ENCODE measurements around the gene GUCY1A1. TPM values are rescaled to one million over a fixed set of nuclear protein-coding genes. Genes with fewer than 3 reads are reported as not detected.

Gene GUCY1A1
- total RNA-seq, 1 donor from 2014 or later: 1.5 TPM

DNA sequence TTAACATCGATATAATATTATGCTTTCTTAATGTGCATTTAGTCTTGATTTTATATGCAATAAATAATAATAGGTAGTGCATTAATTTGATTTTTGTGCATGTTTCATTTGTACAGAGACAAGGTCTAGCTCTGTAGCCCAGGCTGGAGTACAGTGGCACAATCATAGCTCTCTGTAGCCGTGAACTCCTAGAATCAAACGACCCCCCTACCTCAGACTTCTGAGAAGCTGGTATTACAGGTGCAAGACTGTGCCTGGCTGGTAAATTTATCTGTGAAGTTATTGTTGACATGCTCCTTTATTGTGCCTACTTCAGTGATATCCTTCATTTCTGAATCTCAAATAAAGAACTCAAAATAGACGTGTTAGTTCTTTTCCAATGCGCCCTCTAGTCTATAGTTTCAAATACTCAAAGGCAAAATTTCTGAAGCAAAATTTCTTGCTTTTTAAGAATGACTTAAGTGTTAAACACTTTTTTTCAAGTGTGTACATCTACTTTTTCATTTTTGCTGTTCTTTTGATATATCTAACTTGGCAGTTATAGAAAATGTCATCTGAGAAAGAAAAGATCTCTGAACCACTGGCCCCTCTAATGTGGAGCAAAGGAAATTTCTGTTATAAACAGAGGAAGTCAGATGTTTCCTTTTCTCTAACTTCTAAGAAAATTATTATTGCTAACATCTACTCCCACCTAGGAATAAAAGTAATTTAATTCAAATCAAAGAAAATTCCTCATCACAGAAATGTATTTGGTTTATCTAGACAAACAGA is 28.3 kb upstream of the GUCY1A1 start:
- no peaks in the 10 kb centered on the region for H3K79me2 ChIP-seq (ENCODE audit: low read depth)
- H3K9me3 ChIP-seq (ENCODE audit: low read depth): no peaks in the 10 kb centered on the region
- DNase-seq (ENCODE audit: low spot score): no peak
- H3K4me1 Mint-ChIP-seq: peaks cover 10% of the 10 kb centered on the region
- no peak overlapping the region for H3K4me3 ChIP-seq
- H3K36me3 ChIP-seq: no peaks in the 10 kb centered on the region
- H3K4me2 ChIP-seq: no peak overlapping the region
- no peak for TF ChIP-seq CTCF (IDR thresholded peaks at IDR 0.05)
- TF ChIP-seq EZH2 (IDR thresholded peaks at IDR 0.05): no peak
- TF ChIP-seq EZH2phosphoT487 (IDR thresholded peaks at IDR 0.05): no peak
- peaks cover 14% of the 10 kb centered on the region for H3K4me1 ChIP-seq
- peaks cover 10% of the 10 kb centered on the region for H3F3A ChIP-seq (ENCODE audit: low read depth)
- no peaks in the 10 kb centered on the region for H4K20me1 ChIP-seq (ENCODE audit: low read depth)
- H3K4me3 Mint-ChIP-seq: no peak overlapping the region
- no peak overlapping the region for H3K9ac ChIP-seq
- H3K27me3 Mint-ChIP-seq (ENCODE audit: insufficient read depth, low read depth): peaks cover 2% of the 10 kb centered on the region
- H3K27ac Mint-ChIP-seq: no peak overlapping the region
- H3K9me3 Mint-ChIP-seq: peaks cover 4% of the 10 kb centered on the region
- no peak overlapping the region for H3K27ac ChIP-seq
- H3K36me3 Mint-ChIP-seq: no peaks in the 10 kb centered on the region
- no peaks in the 10 kb centered on the region for H3K27me3 ChIP-seq
- no peak overlapping the region for H2AFZ ChIP-seq (replicated peaks)

DNA sequence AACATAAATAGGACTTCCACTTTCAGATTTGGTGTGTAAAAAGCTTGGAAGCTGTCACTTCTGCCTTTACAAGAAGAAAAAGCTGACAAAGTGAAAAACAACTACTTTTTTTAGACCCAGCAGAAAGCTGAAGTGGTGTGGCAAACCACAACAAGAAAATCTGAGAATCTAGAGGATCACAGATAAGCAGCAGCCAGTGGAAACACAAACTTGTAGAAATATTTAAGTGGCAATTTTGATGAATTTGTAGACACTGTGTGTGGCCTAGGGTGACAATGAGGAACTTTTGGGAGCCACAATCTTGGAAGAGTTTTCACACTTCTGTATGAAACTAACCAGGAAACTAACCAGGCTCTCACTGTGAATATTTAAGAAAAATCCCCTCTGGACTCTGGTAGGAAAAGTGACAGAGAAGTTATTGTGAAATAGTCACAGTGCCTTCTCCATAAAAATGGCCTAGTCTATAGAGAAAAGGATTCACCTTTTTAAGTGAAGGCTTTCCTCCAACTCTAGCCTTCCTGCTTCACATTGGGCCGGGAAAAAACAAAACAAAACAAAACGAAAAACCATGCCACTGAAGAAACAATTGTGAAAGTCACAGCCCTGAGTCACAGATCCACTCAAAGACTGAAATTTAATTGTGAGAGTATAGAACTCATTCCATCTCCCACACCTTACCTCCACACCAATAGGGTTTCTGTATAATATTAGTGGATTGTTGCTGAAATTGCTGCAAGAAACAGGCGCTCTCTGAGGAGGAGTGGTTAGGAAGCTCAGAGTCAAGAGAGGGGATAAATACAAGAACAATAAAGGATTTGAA is 26.7 kb upstream of the GUCY1A1 start:
- Histone ChIP-seq H2AFZ (replicated peaks) (no peak overlapping the region), H3K4me2 (peak overlapping the region; percentile 26), H3K36me3 (no peaks in the 10 kb centered on the region), H3K4me1 (peaks cover 14% of the 10 kb centered on the region), H3K9ac (no peak overlapping the region), H4K20me1 (ENCODE audit: low read depth) (no peaks in the 10 kb centered on the region), H3K27ac (no peak overlapping the region), H3F3A (ENCODE audit: low read depth) (peaks cover 10% of the 10 kb centered on the region), H3K9me3 (ENCODE audit: low read depth) (no peaks in the 10 kb centered on the region), H3K79me2 (ENCODE audit: low read depth) (no peaks in the 10 kb centered on the region), H3K27me3 (no peaks in the 10 kb centered on the region), H3K4me3 (no peak overlapping the region)
- Mint-ChIP-seq H3K4me1 (peaks cover 10% of the 10 kb centered on the region), H3K9me3 (peaks cover 4% of the 10 kb centered on the region), H3K27ac (peak overlapping the region; percentile 57), H3K4me3 (no peak overlapping the region), H3K36me3 (no peaks in the 10 kb centered on the region), H3K27me3 (ENCODE audit: insufficient read depth, low read depth) (peaks cover 2% of the 10 kb centered on the region)
- TF ChIP-seq CTCF (IDR thresholded peaks at IDR 0.05) (no peak), EZH2 (IDR thresholded peaks at IDR 0.05) (no peak)
- no peak for DNase-seq (ENCODE audit: low spot score)

DNA sequence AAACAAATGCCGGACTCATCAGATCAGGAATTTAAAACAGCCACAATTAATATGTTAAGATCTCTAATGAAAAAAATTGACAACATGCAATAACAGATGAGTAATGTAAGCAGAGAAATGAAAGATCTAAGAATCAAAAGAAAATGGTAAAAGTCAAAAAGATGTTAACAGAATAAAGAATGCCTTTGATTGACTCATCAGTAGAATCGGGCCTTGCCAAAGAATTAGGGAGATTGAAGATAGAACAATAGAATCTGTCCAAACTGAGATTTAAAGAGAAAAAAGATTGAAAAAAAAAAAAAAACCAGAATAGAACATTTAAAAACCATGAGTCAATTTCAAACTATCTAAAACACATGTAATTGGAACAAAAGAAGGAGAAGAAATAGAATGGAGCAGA is 25.9 kb upstream of the GUCY1A1 start:
- Histone ChIP-seq H3F3A (ENCODE audit: low read depth) (peaks cover 10% of the 10 kb centered on the region), H3K79me2 (ENCODE audit: low read depth) (no peaks in the 10 kb centered on the region), H4K20me1 (ENCODE audit: low read depth) (no peaks in the 10 kb centered on the region), H3K9ac (no peak overlapping the region), H2AFZ (replicated peaks) (no peak overlapping the region), H3K4me1 (peaks cover 14% of the 10 kb centered on the region), H3K4me2 (peak overlapping the region; percentile 26), H3K27ac (no peak overlapping the region), H3K36me3 (no peaks in the 10 kb centered on the region), H3K4me3 (no peak overlapping the region), H3K9me3 (ENCODE audit: low read depth) (no peaks in the 10 kb centered on the region), H3K27me3 (no peaks in the 10 kb centered on the region)
- Mint-ChIP-seq H3K27ac (no peak overlapping the region), H3K27me3 (ENCODE audit: insufficient read depth, low read depth) (no peaks in the 10 kb centered on the region), H3K4me3 (no peak overlapping the region), H3K4me1 (peaks cover 10% of the 10 kb centered on the region), H3K9me3 (peaks cover 3% of the 10 kb centered on the region), H3K36me3 (no peaks in the 10 kb centered on the region)
- TF ChIP-seq CTCF (IDR thresholded peaks at IDR 0.05) (no peak), EZH2 (IDR thresholded peaks at IDR 0.05) (no peak), EZH2phosphoT487 (IDR thresholded peaks at IDR 0.05) (no peak)
- no peak for DNase-seq (ENCODE audit: low spot score)
